RWPE2 (cell line): ENCODE measurements around the gene CTNNAL1.

Experiments
- ATAC-seq: fragments of 200-7000 bp; cut with Tn5 transposase; 3 replicates; pipeline ENCODE4 v1.9.1; 2021; ENCODE audit warnings: low read depth
- DNase-seq: peaks from one replicate; pipeline ENCODE4 v3.0.0-alpha.2; 2020; ENCODE audit warnings: low spot score
- H3K27ac ChIP-seq: fragments of 450-650 bp; 2 replicates; pipeline ENCODE4 v1.5.1; 2017; ENCODE audit warnings: mild to moderate bottlenecking; ENCODE audit not compliant: poor library complexity, severe bottlenecking
- H3K27me3 ChIP-seq: fragments of 250-450 bp; sonication (Bioruptor Pico); 2 replicates; pipeline ENCODE4 v1.5.1; 2021; ENCODE audit warnings: mild to moderate bottlenecking, moderate library complexity; ENCODE audit not compliant: insufficient read depth, poor library complexity, severe bottlenecking
- H3K36me3 ChIP-seq: fragments of 250-450 bp; sonication (Bioruptor Pico); 2 replicates; pipeline ENCODE4 v1.5.1; 2020; ENCODE audit warnings: low read depth, mild to moderate bottlenecking, moderate library complexity
- H3K4me1 ChIP-seq: fragments of 250-450 bp; sonication (Bioruptor Pico); 2 replicates; pipeline ENCODE4 v1.5.1; 2021; ENCODE audit warnings: mild to moderate bottlenecking, moderate library complexity; ENCODE audit not compliant: insufficient read depth, poor library complexity, severe bottlenecking
- H3K4me3 ChIP-seq: fragments of 250-450 bp; sonication (Bioruptor Pico); 2 replicates; pipeline ENCODE4 v1.5.1; 2021; ENCODE audit warnings: mild to moderate bottlenecking, moderate library complexity; ENCODE audit not compliant: severe bottlenecking
- H3K9me3 ChIP-seq: fragments of 250-450 bp; sonication (Bioruptor Pico); 2 replicates; pipeline ENCODE4 v1.5.1; 2021; ENCODE audit warnings: mild to moderate bottlenecking, moderate library complexity; ENCODE audit not compliant: severe bottlenecking
- CTCF ChIP-seq: fragments of 450-650 bp; IDR thresholded peaks from one replicate; pipeline ENCODE4 v1.5.1; 2017; ENCODE audit warnings: mild to moderate bottlenecking, moderate library complexity; ENCODE audit not compliant: poor library complexity, severe bottlenecking

Gene CTNNAL1

GRCh38 chr9:109016132-109016531, 2.8 kb upstream of the CTNNAL1 start:
- Histone ChIP-seq H3K36me3 (peaks cover 32% of the 10 kb centered on the region), H3K9me3 (no peaks in the 10 kb centered on the region), H3K27ac (peak overlapping the region; percentile 96), H3K4me3 (no peak overlapping the region), H3K27me3 (no peaks in the 10 kb centered on the region), H3K4me1 (peaks cover 33% of the 10 kb centered on the region)
- DNase-seq (no peak), ATAC-seq (no peak)
- no peak for TF ChIP-seq CTCF

- no peak for TF ChIP-seq CTCF
- no peak for ATAC-seq
- no peaks in the 10 kb centered on the region for H3K27me3 ChIP-seq
- peak overlapping the region; percentile 96 for H3K27ac ChIP-seq
- H3K4me1 ChIP-seq: peaks cover 42% of the 10 kb centered on the region
- H3K4me3 ChIP-seq: no peak overlapping the region
- no peaks in the 10 kb centered on the region for H3K9me3 ChIP-seq
- H3K36me3 ChIP-seq: peaks cover 32% of the 10 kb centered on the region
- DNase-seq: no peak
Measured at GRCh38 chr9:109014608-109015280, 1.4 kb upstream of the CTNNAL1 start.

GRCh38 chr9:109013679-109014607, 644 bp upstream of the CTNNAL1 start:
- peaks cover 24% of the 10 kb centered on the region for H3K36me3 ChIP-seq
- no peaks in the 10 kb centered on the region for H3K9me3 ChIP-seq
- H3K27ac ChIP-seq: peak overlapping the region; percentile 96
- peak; percentile 3 for ATAC-seq
- H3K4me1 ChIP-seq: peaks cover 42% of the 10 kb centered on the region
- H3K4me3 ChIP-seq: peak overlapping the region; percentile 85
- DNase-seq: no peak
- no peaks in the 10 kb centered on the region for H3K27me3 ChIP-seq
- no peak for TF ChIP-seq CTCF

- H3K4me3 ChIP-seq: peak overlapping the region; percentile 85
- TF ChIP-seq CTCF: peak; percentile 1
- ATAC-seq (peak; percentile 76), DNase-seq (peak; percentile 93)
- H3K9me3 ChIP-seq: no peaks in the 10 kb centered on the region
- H3K27ac ChIP-seq: peak overlapping the region; percentile 96
- H3K4me1 ChIP-seq: peaks cover 42% of the 10 kb centered on the region
- peaks cover 15% of the 10 kb centered on the region; the same call in 1 of the 2 replicates for H3K36me3 ChIP-seq
- no peaks in the 10 kb centered on the region for H3K27me3 ChIP-seq
Measured at GRCh38 chr9:109012009-109012875, 1.1 kb downstream of the CTNNAL1 start.
